ENCODE data around the gene DTX4.
A peak's percentile ranks its signal among the peaks of the same experiment; 100 is the strongest.

Gene DTX4

GRCh38 chr11:59172345-59173079, 580 bp downstream of the DTX4 start:
- DNase-seq (ENCODE audit: low read depth in 2 of 3, low spot score in 1 of 3): no peak

- DNase-seq (ENCODE audit: low read depth in 2 of 3, low spot score in 1 of 3): no peak
Observed at GRCh38 chr11:59173080-59173963, 1.4 kb downstream of the DTX4 start.

- DNase-seq (ENCODE audit: low read depth in 2 of 3, low spot score in 1 of 3): no peak
Observed at GRCh38 chr11:59173964-59174663, 2.2 kb downstream of the DTX4 start.

DNA sequence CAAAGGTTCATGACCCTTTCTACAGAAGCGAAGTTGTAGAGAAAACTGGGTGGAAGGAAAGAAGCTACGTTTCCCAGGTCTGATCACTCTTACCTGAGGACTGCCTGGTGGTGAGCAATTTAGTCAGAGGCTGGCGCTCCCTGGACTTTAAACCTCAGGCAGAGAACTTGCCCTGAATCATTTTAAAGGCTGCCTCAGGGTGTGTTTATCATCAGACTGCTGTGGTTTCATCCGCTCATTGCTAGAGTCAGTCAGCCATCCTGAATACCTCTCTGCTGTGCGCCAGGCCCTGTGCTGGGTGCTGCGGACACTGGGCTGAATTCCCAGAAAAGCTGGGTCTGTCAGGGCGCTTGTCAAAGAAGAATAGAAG, 2.7 kb downstream of the DTX4 start:
- no peak for DNase-seq (ENCODE audit: low read depth in 2 of 3, low spot score in 1 of 3)

DNA sequence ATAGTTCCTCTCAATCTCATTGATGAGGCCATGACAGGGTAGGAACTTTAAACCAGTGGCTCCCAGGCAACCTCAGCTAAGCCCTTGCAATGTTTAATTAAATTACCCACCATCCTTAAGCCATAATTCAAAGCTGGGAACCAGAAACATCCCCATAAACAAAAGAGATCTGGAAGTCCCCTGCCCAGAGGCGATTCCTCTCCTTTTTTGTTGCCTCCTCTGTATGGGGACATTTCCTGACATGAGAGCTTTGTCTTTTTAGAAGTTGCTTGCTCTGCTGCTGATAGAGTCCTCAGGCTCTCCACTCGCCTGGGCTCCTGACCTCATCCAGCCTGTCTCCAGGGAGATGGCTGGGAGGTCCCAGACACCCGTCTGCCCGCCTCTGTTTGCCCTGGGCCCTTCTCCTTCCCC, 3.2 kb downstream of the DTX4 start:
- no peak for DNase-seq (ENCODE audit: low read depth in 2 of 3, low spot score in 1 of 3)

- DNase-seq (ENCODE audit: low read depth in 2 of 3, low spot score in 1 of 3): no peak
Observed at GRCh38 chr11:59176330-59176729, 4.4 kb downstream of the DTX4 start.

GRCh38 chr11:59178402-59178801, 6.5 kb downstream of the DTX4 start:
- DNase-seq (ENCODE audit: low read depth in 2 of 3, low spot score in 1 of 3): no peak

- no peak for DNase-seq (ENCODE audit: low read depth in 2 of 3, low spot score in 1 of 3)
Observed at GRCh38 chr11:59179121-59179520, 7.2 kb downstream of the DTX4 start.

DNA sequence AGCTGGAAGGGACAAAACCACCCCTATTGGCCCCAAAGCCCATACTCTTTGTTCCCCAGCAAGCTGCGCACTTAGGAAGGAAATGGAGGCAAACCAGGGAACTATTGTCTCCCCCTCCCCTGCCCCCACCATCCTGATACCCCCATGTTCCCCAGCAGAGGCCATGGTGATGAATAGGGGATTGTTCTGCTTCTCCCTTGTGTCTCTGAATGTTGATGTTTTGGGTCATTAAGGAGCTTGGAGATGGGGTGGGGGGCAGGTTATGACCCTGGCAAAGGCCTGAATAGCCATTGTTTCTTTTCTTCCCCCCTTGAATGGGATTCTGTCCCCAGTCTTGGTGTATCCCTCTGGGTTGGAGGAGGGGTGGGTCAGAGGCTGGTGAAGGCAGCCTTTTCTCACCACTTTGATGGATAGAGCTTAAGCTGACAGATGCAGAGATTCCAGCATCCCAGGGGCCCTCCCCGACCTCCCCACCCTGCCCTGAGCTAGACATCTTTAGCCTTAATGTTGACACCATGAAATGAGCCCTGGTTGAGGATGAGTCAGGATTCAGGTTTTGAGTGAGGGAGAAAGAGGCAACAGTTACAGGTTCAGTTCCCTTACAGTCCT, 8.3 kb downstream of the DTX4 start:
- no peak for DNase-seq (ENCODE audit: low read depth in 2 of 3, low spot score in 1 of 3)

DNA sequence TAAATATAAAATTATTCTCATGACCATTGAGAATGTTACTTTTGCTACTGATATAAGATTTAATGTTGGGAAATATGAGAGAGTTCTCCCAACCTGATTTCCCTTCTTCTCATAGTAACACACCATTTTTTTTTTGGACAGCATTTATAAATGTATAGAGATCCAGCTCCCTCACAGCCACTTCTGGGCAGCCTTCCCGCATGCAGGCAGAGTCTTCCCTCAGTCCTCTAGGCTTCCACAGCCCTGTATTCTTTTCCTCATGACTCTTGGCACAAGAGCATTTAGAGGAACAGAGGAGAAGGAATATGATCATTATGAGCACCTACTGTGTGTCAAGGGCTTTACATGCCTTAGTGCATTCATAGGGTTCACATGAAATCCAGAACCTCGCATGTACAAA, 9.0 kb downstream of the DTX4 start:
- no peak for DNase-seq (ENCODE audit: low read depth in 2 of 3, low spot score in 1 of 3)

GRCh38 chr11:59181746-59182456, 10.0 kb downstream of the DTX4 start:
- DNase-seq (ENCODE audit: low read depth in 2 of 3, low spot score in 1 of 3): no peak

- no peak for DNase-seq (ENCODE audit: low read depth in 2 of 3, low spot score in 1 of 3)
Observed at GRCh38 chr11:59182457-59183151, 10.7 kb downstream of the DTX4 start.

- no peak for DNase-seq (ENCODE audit: low read depth in 2 of 3, low spot score in 1 of 3)
Observed at GRCh38 chr11:59183771-59184170, 11.8 kb downstream of the DTX4 start.

DNA sequence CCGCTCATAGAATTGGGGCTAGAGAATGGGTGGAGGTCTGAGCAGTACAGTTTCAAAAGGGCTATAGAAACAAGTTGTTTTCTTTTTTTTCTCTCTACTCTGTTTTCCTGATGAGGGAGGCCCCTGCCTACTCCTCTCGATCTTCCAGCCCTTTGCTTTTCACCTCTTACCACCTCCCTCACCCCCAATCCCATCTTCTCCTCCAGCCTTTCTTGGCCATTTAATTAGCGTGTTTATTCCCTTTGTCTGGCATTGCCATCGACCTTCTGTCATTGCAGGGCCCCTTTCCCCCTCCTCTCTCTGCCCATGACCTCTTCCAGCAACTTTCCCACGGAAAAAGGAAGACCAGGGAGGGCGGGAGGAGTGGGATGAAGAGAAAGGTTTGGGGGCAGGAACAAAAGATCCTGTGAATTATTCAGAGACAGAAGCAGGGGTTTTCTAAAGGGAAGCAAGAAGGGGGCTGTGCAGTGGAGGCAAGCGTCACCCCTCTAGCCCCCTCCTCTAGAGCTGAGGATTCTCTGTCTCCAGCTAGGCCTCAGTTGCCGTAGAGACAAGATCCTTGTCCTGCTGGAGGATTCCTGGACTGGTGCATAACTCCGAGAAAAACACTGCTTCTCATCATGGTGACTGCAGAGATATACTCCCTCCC, 12.9 kb downstream of the DTX4 start:
- DNase-seq (ENCODE audit: low read depth in 2 of 3, low spot score in 1 of 3): no peak

GRCh38 chr11:59185386-59185945, 13.5 kb downstream of the DTX4 start:
- no peak for DNase-seq (ENCODE audit: low read depth in 2 of 3, low spot score in 1 of 3)

DNA sequence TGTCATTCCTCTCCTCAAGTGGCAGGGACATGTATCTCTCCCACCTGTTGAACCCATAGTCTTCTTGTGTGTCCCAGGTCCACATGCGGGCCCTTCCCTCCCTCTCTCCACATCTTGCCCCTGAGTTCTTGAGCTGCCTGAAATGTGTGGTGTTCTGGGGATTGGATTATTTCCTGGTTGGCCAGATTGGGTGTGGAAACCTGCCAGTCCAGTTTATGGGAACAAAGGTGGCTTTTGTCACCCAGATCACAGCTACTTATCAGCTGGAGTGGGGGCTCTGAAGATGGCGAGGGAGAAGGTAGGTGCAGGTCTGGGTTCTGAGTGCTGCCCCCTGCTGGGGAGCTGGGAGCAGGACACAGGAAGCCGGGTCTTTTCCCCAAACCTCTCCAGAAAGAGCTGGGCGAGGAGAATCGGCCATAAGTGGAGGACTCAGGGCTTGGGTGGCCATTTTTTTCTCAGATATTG, 14.2 kb downstream of the DTX4 start:
- DNase-seq (ENCODE audit: low read depth in 2 of 3, low spot score in 1 of 3): peak in 2 of 3 donors; percentile 43

DNA sequence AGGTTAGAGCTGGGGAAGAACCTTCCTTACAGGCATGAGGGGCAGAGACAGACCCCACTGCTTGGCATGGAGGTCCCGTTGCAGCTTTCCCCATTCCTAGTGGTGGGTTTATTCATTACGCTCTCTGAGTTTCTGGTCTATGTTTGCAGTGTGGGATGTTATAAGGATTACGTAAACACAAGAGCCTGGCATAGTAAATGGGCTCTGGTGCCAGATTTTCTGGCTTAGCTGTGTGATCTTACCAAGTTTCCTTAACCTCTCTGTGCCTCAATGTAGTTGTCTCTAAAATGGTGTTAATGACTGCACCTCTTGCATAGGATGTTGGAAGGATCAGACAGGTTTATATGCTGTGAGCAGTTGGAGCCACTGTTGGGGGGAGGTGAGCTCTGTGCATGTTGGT, 15.1 kb downstream of the DTX4 start:
- DNase-seq (ENCODE audit: low read depth in 2 of 3, low spot score in 1 of 3): no peak

- no peak for DNase-seq (ENCODE audit: low read depth in 2 of 3, low spot score in 1 of 3)
Observed at GRCh38 chr11:59187587-59187986, 15.7 kb downstream of the DTX4 start.

- DNase-seq (ENCODE audit: low read depth in 2 of 3, low spot score in 1 of 3): no peak
Observed at GRCh38 chr11:59188954-59189353, 17.0 kb downstream of the DTX4 start.
